A673 (cell line): ENCODE data around the gene RCAN3. TPM values are rescaled to one million over a fixed set of nuclear protein-coding genes. Genes with fewer than 3 reads are reported as not detected.

ENCODE experiments used
- BruUV-seq: library from RNA; stranded (reverse); fragments of 400-500 nt; replicated peaks from 2 replicates; lab custom pipeline; 2021; lab: Mats Ljungman, UMichigan
- CTCF ChIA-PET: fragments of 300-600 bp; sonication (Branson Sonifier 250); formaldehyde crosslinking; loops from one replicate; lab custom pipeline; 2022; ENCODE audit warnings: antibody characterized with exemption; lab: Charles Lee
- POLR2A ChIA-PET: fragments of 300-600 bp; sonication (Branson Sonifier 250); formaldehyde crosslinking; loops from one replicate; lab custom pipeline; 2022; ENCODE audit warnings: antibody characterized with exemption; ENCODE audit not compliant: low non-redundant PET; lab: Charles Lee
- DNase-seq: peaks from one replicate; pipeline ENCODE4 v3.0.0-alpha.2; 2015; ENCODE audit warnings: low spot score
- H3K27ac ChIP-seq: fragments of 200-600 bp; sonication (generic); 2 replicates; pipeline ENCODE4 v1.5.1; 2016; ENCODE audit warnings: mixed run types, low read depth, mild to moderate bottlenecking, mixed read lengths, antibody characterized with exemption, low read length; ENCODE audit not compliant: poor library complexity, severe bottlenecking
- H3K27me3 ChIP-seq: fragments of 200-600 bp; sonication (generic); replicated peaks from 2 replicates; pipeline ENCODE4 v1.6.1; 2017; ENCODE audit warnings: mixed run types, low read depth, mild to moderate bottlenecking, mixed read lengths, antibody characterized with exemption, low read length; ENCODE audit not compliant: insufficient read depth, poor library complexity
- H3K36me3 ChIP-seq: fragments of 200-600 bp; sonication (generic); 2 replicates; pipeline ENCODE4 v1.6.1; 2016; ENCODE audit warnings: mixed run types, mild to moderate bottlenecking, mixed read lengths, antibody characterized with exemption, low read length; ENCODE audit not compliant: insufficient read depth, poor library complexity, severe bottlenecking
- H3K4me1 ChIP-seq: fragments of 200-600 bp; sonication (generic); 2 replicates; pipeline ENCODE4 v1.6.1; 2017; ENCODE audit warnings: mixed run types, mild to moderate bottlenecking, mixed read lengths, antibody characterized with exemption, low read length; ENCODE audit not compliant: insufficient read depth, poor library complexity, severe bottlenecking
- H3K4me3 ChIP-seq: fragments of 200-600 bp; sonication (generic); 2 replicates; pipeline ENCODE4 v1.5.1; 2016; ENCODE audit warnings: low read depth, mixed run types, mild to moderate bottlenecking, mixed read lengths, low read length; ENCODE audit not compliant: poor library complexity, severe bottlenecking
- H3K9me3 ChIP-seq: fragments of 200-600 bp; sonication (generic); 2 replicates; pipeline ENCODE4 v1.6.1; 2016; ENCODE audit warnings: mixed run types, low read depth, mild to moderate bottlenecking, mixed read lengths, antibody characterized with exemption, low read length; ENCODE audit not compliant: poor library complexity, severe bottlenecking
- CTCF ChIP-seq: fragments of 300-800, 200-600 bp; sonication (generic); conservative IDR thresholded peaks from 2 replicates; pipeline ENCODE4 v1.5.1; 2017; ENCODE audit warnings: low read depth, mild to moderate bottlenecking, antibody characterized with exemption, low read length, moderate library complexity, mixed read lengths
- EZH2 ChIP-seq: fragments of 200-600 bp; sonication (generic); IDR thresholded peaks from 2 replicates; pipeline ENCODE4 v1.6.1; 2017; ENCODE audit warnings: borderline replicate concordance, low read depth, mild to moderate bottlenecking, mixed read lengths, antibody characterized with exemption, low read length; ENCODE audit not compliant: poor library complexity, severe bottlenecking
- intact Hi-C: fragments of 100-400 bp; cut with micrococcal nuclease; formaldehyde crosslinking; loops from one replicate; pipeline ENCODE4 v1.10.0; 2022; ENCODE audit not compliant: unreplicated experiment
- total RNA-seq: library from RNA; stranded (reverse); gene quantifications from 2 replicates; pipeline ENCODE4 v1.2.3, GENCODE V29; 2021

RCAN3 gene
- total RNA-seq, 1 experiment from 2014 or later, result 7.4 TPM

DNA sequence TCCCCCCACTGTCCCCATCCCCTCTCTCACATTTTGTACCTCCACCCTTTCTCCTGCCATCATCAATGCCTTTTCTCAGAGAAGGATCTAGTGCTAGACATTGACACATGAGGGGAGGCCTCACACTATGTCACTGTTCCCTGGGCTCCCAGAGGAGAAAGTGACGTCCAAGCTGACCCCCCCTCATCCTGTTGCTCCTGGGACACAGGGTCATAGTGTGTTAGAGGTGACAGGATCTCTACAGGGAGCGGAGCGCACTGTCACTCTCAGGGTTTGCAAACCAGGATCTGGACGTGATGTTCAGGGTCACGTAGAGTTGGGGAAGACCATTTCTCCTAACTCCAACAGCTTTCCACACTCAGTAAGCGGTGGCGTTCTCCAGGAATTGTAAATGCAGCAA, 55.8 kb downstream of the RCAN3 start:
- CTCF ChIA-PET, result interaction anchor here (1.0 kb wide), 1 partner anchor 29 kb away, joined by 5 read pairs; no protein-coding TSS in a partner anchor
- TF ChIP-seq CTCF (no peak), EZH2 (no peak)

DNA sequence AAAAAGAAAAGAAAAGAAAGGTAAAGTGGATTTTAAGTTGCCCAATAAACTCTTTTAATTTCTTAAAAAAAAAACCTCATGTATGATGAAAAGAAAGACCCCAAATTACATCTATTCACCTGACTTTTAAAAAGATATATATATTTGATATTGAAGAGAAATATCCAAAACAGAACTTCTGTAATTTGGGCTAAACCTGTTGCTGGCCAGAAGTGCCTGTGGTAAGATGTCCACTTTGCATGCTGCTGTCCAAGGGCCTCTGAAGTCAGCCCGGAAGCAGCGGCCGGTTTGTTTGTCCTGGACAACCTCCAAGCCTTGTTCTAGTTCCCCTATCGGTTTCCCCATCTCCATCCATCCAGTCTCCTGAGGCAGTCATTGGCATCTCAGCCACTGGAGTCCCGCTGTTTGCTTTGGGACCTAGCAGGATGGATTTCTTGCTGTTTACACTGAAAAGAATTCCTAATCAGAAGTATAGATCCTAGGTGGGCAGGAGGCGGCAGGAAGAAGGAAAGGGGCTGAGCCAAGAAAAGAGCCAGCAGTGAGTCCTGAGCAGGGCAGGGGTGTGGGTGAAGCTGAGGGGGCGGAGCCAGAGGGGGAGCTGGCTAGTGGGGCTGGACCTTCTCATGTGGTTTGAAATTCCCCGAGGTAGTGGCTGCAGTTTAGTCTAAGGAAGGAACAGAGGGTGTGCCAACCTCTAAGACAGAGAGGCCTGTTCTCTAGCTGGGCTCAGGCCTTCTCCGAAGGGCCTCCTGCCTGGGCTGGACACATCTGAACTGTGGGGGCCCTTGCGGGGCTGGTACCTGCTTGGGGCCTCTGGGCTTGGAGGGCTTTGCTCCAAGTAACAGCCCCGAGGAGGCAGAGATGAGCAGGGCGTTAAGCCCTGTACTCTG, 56.5 kb downstream of the RCAN3 start:
- no peak overlapping the region for H3K27ac ChIP-seq
- ChIA-PET POLR2A (no interaction called here), CTCF (no interaction called here)
- H3K27me3 ChIP-seq, result peaks cover 15% of the 10 kb centered on the region
- TF ChIP-seq EZH2 (no peak), CTCF (no peak)
- H3K9me3 ChIP-seq, result no peaks in the 10 kb centered on the region
- peaks cover 8% of the 10 kb centered on the region for H3K4me1 ChIP-seq
- no peaks in the 10 kb centered on the region for H3K36me3 ChIP-seq
- BruUV-seq, result no TSS peak
- H3K4me3 ChIP-seq, result no peak overlapping the region
- intact Hi-C loops, result no loop called here
- DNase-seq, result no peak

More for the DNA sequence above, 55.8 kb downstream of the RCAN3 start:
- BruUV-seq, result no TSS peak
- Histone ChIP-seq H3K9me3 (no peaks in the 10 kb centered on the region), H3K4me3 (no peak overlapping the region), H3K27me3 (peaks cover 15% of the 10 kb centered on the region), H3K27ac (no peak overlapping the region), H3K36me3 (no peaks in the 10 kb centered on the region), H3K4me1 (peaks cover 8% of the 10 kb centered on the region)
- intact Hi-C loops, result no loop called here
- no peak for DNase-seq
- POLR2A ChIA-PET, result no interaction called here

DNA sequence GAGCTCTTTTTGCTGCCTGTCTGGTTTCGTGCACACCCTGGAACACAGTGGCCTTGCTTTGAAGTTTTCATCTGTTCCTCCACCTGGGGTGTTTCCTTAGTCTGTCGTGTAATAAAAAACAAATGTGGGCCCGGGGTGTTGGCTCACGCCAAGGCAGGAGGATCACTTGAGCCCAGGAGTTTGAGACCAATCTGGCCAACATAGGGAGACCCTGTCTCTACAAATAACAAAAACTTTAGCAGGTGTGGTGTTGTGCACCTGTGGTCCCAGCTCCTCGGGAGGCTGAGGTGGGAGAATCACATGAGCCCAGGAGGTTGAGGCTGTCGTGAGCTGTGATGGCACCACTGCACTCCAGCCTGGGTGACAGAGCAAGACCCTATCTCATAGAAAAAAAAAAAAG, 57.7 kb downstream of the RCAN3 start:
- no TSS peak for BruUV-seq
- intact Hi-C loops, result no loop called here

More for the DNA sequence above, 57.7 kb downstream of the RCAN3 start:
- H3K4me1 ChIP-seq, result peaks cover 8% of the 10 kb centered on the region
- ChIA-PET POLR2A (no interaction called here), CTCF (interaction anchor here (0.7 kb wide), 1 partner anchor 23 kb away, joined by 9 read pairs; no protein-coding TSS in a partner anchor)
- no peaks in the 10 kb centered on the region for H3K9me3 ChIP-seq
- H3K4me3 ChIP-seq, result no peak overlapping the region
- no peak overlapping the region for H3K27ac ChIP-seq
- no peak for TF ChIP-seq CTCF
- no peak for TF ChIP-seq EZH2
- no peak for DNase-seq
- peaks cover 10% of the 10 kb centered on the region for H3K27me3 ChIP-seq
- no peaks in the 10 kb centered on the region for H3K36me3 ChIP-seq
